ENCODE data around the gene SMU1. TPM values are rescaled to one million over a fixed set of nuclear protein-coding genes. Genes with fewer than 3 reads are reported as not detected.
A peak's percentile ranks its signal among the peaks of the same experiment; 100 is the strongest.

Gene SMU1
- total RNA-seq, 1 donor from 2014 or later: 22.9 TPM

DNA sequence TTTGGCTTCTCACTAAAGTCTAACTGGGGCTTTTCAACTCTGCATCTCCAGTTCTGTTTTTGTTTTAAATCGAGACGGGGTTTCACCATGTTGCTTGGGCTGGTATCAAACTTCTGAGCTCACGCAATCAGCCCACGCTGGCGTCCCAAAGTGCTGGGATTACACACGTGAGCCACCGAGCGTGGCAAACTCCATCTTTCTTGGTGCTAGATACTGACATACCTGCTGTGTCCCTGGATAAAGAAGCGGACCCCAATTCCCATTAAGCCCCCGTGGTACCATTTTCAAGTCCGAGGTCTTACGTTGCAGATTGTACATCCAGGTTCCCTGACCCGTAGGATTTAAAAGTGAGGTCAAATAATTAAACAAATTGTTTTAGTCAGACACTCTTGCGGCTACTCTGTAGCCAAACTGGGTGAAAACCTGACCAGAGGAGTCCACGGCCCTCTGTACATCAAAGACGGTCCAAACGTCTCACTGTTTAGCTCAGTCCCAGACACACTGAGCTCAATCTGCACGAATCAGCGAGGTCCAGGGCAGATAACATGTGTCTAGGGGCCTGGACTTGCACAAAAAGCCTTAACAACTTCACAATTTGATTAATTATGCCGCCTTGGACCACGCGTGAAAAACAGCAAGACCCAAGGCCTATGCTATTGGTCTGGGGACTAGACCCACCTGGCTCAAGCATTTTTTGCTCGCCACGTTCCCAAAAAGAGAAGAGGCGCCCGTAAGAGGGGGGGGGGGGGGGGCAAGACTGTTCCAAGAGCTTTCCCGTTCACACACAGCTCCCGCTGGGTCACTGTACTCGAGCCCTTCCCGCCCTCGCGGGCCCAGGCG, 52.1 kb downstream of the SMU1 start:
- H3K27ac Mint-ChIP-seq (ENCODE audit: unreplicated experiment): peak overlapping the region; percentile 97
- peaks cover 30% of the 10 kb centered on the region for H3K4me1 Mint-ChIP-seq (ENCODE audit: low read depth, unreplicated experiment)
- no peaks in the 10 kb centered on the region for H3K9me3 Mint-ChIP-seq (ENCODE audit: unreplicated experiment)
- H3K9me3 ChIP-seq (ENCODE audit: insufficient read depth, low read depth, low read length): no peaks in the 10 kb centered on the region
- H3K36me3 Mint-ChIP-seq (ENCODE audit: low read depth, unreplicated experiment): peaks cover 14% of the 10 kb centered on the region
- no peaks in the 10 kb centered on the region for H3K27me3 Mint-ChIP-seq (ENCODE audit: low read depth, unreplicated experiment)
- peaks cover 83% of the 10 kb centered on the region for H3K79me2 ChIP-seq (ENCODE audit: insufficient read depth, low read length)
- H2AFZ ChIP-seq (ENCODE audit: low read depth, low read length): peak overlapping the region; percentile 86
- peak overlapping the region; percentile 99 for H3K9ac ChIP-seq (ENCODE audit: low read length)
- DNase-seq (ENCODE audit: low read depth) (peak; percentile 29), FAIRE-seq (no peak)
- H3K4me3 ChIP-seq (ENCODE audit: insufficient read depth, low read depth, low read length): peak overlapping the region; percentile 94
- TF ChIP-seq EZH2 (IDR thresholded peaks at IDR 0.05; ENCODE audit: insufficient read depth, low read length): no peak
- TF ChIP-seq, protein P1, sequence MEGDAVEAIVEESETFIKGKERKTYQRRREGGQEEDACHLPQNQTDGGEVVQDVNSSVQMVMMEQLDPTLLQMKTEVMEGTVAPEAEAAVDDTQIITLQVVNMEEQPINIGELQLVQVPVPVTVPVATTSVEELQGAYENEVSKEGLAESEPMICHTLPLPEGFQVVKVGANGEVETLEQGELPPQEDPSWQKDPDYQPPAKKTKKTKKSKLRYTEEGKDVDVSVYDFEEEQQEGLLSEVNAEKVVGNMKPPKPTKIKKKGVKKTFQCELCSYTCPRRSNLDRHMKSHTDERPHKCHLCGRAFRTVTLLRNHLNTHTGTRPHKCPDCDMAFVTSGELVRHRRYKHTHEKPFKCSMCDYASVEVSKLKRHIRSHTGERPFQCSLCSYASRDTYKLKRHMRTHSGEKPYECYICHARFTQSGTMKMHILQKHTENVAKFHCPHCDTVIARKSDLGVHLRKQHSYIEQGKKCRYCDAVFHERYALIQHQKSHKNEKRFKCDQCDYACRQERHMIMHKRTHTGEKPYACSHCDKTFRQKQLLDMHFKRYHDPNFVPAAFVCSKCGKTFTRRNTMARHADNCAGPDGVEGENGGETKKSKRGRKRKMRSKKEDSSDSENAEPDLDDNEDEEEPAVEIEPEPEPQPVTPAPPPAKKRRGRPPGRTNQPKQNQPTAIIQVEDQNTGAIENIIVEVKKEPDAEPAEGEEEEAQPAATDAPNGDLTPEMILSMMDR (IDR thresholded peaks at IDR 0.05; ENCODE audit: insufficient read depth, low read depth, low read length): no peak
- H4K20me1 ChIP-seq (ENCODE audit: insufficient read depth, low read length): peaks cover 37% of the 10 kb centered on the region
- peak overlapping the region; percentile 94 for H3K4me3 Mint-ChIP-seq (ENCODE audit: unreplicated experiment)
- H3K4me1 ChIP-seq (ENCODE audit: insufficient read depth, low read length): peaks cover 18% of the 10 kb centered on the region
- H3K27ac ChIP-seq (ENCODE audit: low read depth, low read length): peak overlapping the region; percentile 97
- peaks cover 11% of the 10 kb centered on the region for H3K36me3 ChIP-seq (ENCODE audit: insufficient read depth, low read length)
- H3K27me3 ChIP-seq (ENCODE audit: insufficient read depth, low read length): no peaks in the 10 kb centered on the region
- peak overlapping the region; percentile 94 for H3K4me2 ChIP-seq (ENCODE audit: low read length)

DNA sequence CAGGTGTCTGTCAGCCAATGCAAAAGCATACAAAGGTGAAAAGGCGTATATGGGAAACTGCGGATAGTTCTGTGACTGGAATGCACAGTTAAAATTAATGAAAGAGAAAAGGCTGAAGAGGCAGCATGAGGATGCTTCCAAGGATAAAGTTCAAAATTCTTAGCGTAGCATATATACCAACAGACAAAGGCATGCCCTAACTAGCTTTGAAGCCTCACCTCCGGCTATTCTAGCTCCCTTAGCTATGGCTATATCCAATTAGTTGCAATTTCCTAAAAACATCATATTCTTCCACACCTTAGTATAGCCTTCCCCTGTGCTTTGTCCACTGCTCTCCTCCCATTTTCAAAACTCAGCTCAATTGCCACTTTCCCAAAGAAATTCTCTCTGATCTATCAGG, 52.8 kb downstream of the SMU1 start:
- H3K4me3 Mint-ChIP-seq (ENCODE audit: unreplicated experiment): peak overlapping the region; percentile 94
- peak overlapping the region; percentile 94 for H3K4me2 ChIP-seq (ENCODE audit: low read length)

More for the DNA sequence above, 52.8 kb downstream of the SMU1 start:
- Mint-ChIP-seq H3K27me3 (ENCODE audit: low read depth, unreplicated experiment) (no peaks in the 10 kb centered on the region), H3K9me3 (ENCODE audit: unreplicated experiment) (no peaks in the 10 kb centered on the region), H3K4me1 (ENCODE audit: low read depth, unreplicated experiment) (peaks cover 27% of the 10 kb centered on the region), H3K36me3 (ENCODE audit: low read depth, unreplicated experiment) (peaks cover 14% of the 10 kb centered on the region), H3K27ac (ENCODE audit: unreplicated experiment) (peak overlapping the region; percentile 97)
- no peak overlapping the region for H2AFZ ChIP-seq (ENCODE audit: low read depth, low read length)
- DNase-seq (ENCODE audit: low read depth) (no peak), FAIRE-seq (no peak)
- TF ChIP-seq EZH2 (IDR thresholded peaks at IDR 0.05; ENCODE audit: insufficient read depth, low read length): no peak
- TF ChIP-seq, protein P1 (IDR thresholded peaks at IDR 0.05; ENCODE audit: insufficient read depth, low read depth, low read length): no peak
- H4K20me1 ChIP-seq (ENCODE audit: insufficient read depth, low read length): peaks cover 31% of the 10 kb centered on the region
- H3K9ac ChIP-seq (ENCODE audit: low read length): peak overlapping the region; percentile 99
- H3K27ac ChIP-seq (ENCODE audit: low read depth, low read length): peak overlapping the region; percentile 97
- H3K4me3 ChIP-seq (ENCODE audit: insufficient read depth, low read depth, low read length): peak overlapping the region; percentile 94
- no peaks in the 10 kb centered on the region for H3K9me3 ChIP-seq (ENCODE audit: insufficient read depth, low read depth, low read length)
- H3K79me2 ChIP-seq (ENCODE audit: insufficient read depth, low read length): peaks cover 77% of the 10 kb centered on the region
- peaks cover 6% of the 10 kb centered on the region for H3K36me3 ChIP-seq (ENCODE audit: insufficient read depth, low read length)
- no peaks in the 10 kb centered on the region for H3K27me3 ChIP-seq (ENCODE audit: insufficient read depth, low read length)
- peaks cover 12% of the 10 kb centered on the region for H3K4me1 ChIP-seq (ENCODE audit: insufficient read depth, low read length)
